Body of pancreas (tissue), 4 donors: Measurements from ENCODE around the gene TPSAB1.
"Not testable (repeated sequence)": the region's sequence is repeated elsewhere in the genome, so short reads cannot be mapped to it uniquely, and the experiment has no call there.

Experiments used
- CTCF ChIP-seq, 7 experiments: fragments of 450-650 bp in 4 of 7; fragments of 200-600 bp in 3 of 7; sonication (generic) in 3 of 7; IDR thresholded peaks; one replicate each; pipeline ENCODE4 v1.5.1; 2016 to 2019; ENCODE audit warnings: antibody characterized with exemption in 7 of 7
- POLR2A ChIP-seq, 3 donors: fragments of 450-650 bp; IDR thresholded peaks; one replicate each; pipeline ENCODE4 v1.6.1; 2016; ENCODE audit warnings: antibody characterized with exemption in 3 of 3, mild to moderate bottlenecking in 2 of 3

GRCh38 chr16:1239575-1239974, 930 bp upstream of the TPSAB1 start:
- TF ChIP-seq POLR2A, CTCF (IDR thresholded peaks at IDR 0.05): not testable (repeated sequence)
